ENCODE measurements around the gene WDTC1.

- TF ChIP-seq, protein P1, sequence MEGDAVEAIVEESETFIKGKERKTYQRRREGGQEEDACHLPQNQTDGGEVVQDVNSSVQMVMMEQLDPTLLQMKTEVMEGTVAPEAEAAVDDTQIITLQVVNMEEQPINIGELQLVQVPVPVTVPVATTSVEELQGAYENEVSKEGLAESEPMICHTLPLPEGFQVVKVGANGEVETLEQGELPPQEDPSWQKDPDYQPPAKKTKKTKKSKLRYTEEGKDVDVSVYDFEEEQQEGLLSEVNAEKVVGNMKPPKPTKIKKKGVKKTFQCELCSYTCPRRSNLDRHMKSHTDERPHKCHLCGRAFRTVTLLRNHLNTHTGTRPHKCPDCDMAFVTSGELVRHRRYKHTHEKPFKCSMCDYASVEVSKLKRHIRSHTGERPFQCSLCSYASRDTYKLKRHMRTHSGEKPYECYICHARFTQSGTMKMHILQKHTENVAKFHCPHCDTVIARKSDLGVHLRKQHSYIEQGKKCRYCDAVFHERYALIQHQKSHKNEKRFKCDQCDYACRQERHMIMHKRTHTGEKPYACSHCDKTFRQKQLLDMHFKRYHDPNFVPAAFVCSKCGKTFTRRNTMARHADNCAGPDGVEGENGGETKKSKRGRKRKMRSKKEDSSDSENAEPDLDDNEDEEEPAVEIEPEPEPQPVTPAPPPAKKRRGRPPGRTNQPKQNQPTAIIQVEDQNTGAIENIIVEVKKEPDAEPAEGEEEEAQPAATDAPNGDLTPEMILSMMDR (IDR thresholded peaks at IDR 0.05), result no peak
- TF ChIP-seq POLR2AphosphoS5 (IDR thresholded peaks at IDR 0.05), result no peak
Measured at GRCh38 chr1:27258598-27258997, 24.2 kb downstream of the WDTC1 start.
